GM19468 (cell line): ENCODE measurements around the gene TEX261.
"Not testable (repeated sequence)": the region's sequence is repeated elsewhere in the genome, so short reads cannot be mapped to it uniquely, and the experiment has no call there.

Experiments used
- ATAC-seq: cut with Tn5 transposase; IDR thresholded peaks from one replicate; pipeline ENCODE4 v1.9.1; 2021; ENCODE audit warnings: mild to moderate bottlenecking, moderate library complexity, moderate number of reproducible peaks; ENCODE audit not compliant: unreplicated experiment; ENCODE audit errors: extremely low read depth

Gene TEX261

DNA sequence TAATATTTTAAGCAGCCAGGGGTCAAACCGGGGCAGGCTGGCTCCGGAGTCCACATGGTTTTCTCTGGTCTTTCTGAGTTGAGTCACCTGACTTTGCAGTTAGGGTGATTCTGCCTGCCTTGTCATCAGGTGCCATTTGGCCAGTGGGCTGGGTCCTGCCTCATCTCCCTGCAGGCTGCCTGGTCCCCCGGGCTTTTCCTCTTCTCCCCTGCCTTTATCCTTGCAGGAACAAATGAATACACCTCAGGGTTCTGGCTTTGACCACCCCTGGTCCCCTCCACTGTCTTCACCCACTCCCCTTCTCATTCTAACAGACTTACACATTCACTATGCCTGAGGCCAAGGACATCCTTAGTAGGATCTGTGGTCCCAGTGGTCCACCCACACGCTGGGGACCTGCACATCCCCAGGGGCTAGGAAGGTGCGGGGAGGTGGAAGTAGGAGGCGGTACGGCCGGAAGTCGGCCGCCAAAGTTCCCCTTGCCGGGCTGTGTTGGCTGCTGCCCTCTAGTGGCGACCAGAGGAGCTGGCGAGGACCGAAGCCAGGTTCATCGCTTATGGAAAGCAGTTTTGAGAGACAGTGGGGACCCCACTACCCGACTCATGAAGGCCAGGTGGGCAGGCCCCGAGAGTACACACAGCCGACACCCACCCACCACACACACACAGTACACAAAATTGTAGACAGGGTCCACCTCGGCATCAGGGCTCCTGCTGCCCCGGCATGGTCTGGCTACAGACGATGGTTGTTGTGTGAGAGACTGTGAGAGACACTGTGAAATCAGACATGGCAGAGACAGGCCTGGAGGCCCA lies 6.3 kb upstream of the TEX261 start:
- peak; percentile 32 for ATAC-seq

DNA sequence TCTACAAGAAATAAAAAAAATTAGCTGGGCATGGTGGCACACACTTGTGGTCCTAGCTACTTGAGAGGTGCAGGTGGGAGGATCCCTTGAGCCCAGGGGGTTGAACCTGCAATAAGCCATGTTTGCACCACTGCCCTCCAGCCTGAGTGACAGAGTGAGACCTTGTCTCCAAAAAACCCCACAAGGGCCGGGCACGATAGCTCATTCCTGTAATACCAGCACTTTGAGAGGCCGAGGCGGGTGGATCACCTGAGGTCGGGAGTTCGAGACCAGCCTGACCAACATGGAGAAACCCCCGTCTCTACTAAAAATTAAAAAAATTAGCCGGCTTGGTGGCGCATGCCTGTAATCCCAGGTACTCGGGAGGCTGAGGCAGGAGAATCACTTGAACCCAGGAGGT lies 5.3 kb upstream of the TEX261 start:
- ATAC-seq = not testable (repeated sequence)

- no peak for ATAC-seq
These were observed 4.7 kb upstream of the TEX261 start for GRCh38 chr2:70999362-70999761.

DNA sequence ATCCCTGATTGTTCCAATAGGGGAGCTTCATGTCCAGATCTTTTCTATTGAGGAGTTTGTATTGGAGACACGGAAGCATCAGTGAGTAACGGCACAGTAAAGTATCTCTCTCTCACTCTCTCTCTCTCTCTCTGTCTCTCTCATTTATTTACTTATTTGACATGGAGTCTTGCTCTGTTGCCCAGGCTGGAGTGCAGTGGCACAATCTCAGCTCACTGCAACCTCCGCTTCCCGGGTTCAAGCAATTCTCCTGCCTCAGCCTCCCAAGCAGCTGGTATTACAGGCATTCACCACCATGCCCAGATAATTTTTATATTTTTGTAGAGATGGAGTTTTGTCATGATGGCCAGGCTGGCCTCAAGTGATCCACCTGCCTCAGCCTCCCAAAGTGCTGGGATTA lies 4.2 kb upstream of the TEX261 start:
- not testable (repeated sequence) for ATAC-seq

GRCh38 chr2:70995426-70995729 lies 705 bp upstream of the TEX261 start:
- no peak for ATAC-seq

- no peak for ATAC-seq
These were observed 519 bp downstream of the TEX261 start for GRCh38 chr2:70994009-70994698.

DNA sequence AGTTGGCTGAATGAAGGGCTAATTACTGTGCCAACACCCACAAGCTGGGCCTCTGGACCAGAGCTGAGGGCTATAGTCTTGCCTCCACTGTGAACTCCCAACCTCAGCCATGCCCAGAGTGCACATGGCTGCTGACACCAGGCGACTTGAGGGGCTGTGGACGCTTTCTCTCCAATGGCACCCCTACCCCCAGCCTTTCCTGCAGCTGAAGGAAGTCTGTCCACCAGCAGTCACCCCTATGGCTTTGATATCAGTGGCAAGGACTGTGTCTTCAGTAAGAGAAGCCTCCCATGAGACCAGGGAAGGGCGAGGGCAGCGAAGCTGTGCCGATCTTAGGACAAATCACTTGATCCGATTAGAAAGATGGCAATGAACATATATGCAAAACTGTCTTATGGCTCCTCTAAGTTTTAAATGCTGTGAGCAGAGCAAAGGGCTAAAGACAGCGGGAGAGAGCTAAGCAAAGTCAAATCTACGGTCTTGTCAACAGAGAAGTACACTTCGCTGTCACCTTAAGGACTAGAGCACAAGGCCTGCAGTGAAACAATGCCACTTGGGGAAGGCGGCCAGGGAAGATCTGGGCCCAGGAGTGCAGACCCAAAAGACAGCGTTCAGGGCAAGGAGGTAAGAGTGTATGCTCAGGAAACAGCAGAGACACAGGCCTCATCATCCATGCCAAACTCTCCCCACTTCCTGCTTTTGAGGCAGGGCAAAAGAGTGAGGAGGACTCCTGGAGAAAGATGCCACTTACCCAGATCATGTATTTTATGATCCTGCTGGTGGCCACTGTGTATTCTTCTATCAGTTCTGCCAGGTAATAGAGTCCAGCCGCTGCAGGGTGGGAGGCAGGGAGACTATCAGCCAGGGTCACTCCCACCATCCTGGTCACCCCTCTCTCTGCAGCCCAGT lies 1.5 kb downstream of the TEX261 start:
- ATAC-seq = no peak

DNA sequence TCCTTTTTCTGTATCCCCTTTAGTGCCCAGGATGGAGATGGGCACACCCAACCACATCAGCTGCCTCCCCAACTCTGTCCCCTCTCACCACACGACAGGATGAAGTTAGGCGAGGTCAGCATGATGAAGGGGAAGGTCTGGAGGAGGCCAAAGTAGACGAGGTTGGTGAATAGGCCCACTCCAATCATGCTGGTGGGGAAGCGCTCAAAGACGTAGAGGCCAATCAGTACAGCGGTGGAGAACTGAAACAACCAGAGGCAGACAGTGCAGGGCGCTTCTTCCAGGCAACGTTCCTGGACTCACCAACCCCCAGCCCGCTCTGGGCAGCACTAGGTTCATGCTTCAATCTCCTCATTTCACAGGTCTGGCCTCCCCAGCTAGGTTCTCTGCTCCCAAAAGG lies 2.9 kb downstream of the TEX261 start:
- no peak for ATAC-seq

DNA sequence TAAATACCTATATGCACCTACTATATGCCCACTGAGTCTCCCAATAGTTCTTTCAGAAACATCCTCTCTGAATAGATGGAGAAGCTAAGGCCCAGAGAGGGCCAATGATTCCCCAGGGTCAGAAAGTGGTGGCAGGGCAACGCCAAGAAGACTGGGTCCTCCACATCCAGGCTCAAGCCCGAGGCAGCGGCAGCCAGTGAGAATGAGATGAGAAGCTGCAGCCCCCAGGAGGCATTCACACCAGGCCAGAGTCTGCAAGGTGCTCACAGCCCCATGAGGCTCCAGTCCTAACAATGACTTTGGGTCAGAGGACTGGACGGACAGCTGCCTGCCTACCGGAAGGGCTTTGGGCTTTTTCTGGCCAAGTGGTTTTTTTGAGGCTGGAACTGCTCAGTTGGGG lies 3.5 kb downstream of the TEX261 start:
- ATAC-seq = no peak

DNA sequence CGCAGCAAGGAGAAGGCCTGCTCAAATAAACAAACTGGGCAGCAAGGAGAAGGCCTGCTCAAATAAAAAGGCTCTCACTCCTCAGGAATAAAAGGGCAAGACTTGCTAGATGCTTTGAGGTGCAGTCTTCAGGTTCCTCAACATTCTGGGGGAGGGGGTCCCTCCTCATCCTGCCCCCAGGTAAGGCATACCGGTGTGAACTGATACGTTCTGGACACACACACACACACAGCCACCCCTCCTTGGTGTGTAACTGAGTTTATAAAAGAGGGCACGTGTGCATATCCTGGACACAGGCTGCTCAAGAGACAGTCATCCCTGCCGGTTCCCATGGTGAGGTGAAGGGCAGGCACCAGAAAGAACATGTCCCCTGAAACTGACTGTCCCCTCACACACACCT lies 4.5 kb downstream of the TEX261 start:
- no peak for ATAC-seq

GRCh38 chr2:70988726-70989648 lies 5.7 kb downstream of the TEX261 start:
- no peak for ATAC-seq

DNA sequence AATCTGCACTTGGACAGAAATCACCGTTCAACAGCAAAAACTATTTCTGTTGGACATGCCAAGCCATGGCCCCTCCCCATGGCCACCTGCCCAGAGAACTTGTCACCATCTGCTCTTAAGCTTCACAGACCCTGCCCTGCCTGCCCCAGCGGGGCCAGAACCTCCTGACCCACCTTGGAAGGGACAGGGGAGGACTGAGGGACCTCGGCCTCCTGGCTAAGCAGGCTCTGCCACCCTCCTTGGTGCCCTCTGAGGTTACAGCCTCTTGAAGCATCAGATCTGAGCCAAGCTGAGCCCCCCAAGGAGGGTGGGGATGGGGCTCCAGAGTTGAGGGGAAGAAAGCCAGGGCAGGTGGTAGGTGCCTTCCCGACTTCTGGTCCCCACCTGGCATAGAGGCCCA lies 6.5 kb downstream of the TEX261 start:
- ATAC-seq = no peak

- ATAC-seq = no peak
These were observed 7.3 kb downstream of the TEX261 start for GRCh38 chr2:70987386-70987785.

- no peak for ATAC-seq
These were observed 8.0 kb downstream of the TEX261 start for GRCh38 chr2:70986499-70987189.

DNA sequence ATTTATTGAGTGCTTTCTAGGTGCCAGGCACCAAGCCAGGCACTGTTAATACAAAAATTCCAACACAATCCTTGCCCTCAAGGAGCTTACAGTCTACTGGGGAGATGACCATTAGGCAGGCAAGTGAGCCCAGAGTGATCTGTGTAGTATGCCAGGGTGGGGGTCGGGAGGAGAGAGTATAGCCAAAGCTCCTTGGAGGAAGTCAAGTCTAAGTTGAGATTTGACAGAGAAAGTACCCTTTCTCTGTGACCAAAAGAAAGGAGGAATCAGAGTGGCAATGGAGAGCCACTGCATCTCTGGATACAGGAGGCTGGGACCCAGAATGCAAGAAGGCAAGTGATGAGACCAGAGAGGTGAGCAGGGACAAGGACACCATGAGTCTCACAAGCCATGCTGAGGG lies 8.7 kb downstream of the TEX261 start:
- no peak for ATAC-seq

- no peak for ATAC-seq
These were observed 9.4 kb downstream of the TEX261 start for GRCh38 chr2:70985283-70985688.

DNA sequence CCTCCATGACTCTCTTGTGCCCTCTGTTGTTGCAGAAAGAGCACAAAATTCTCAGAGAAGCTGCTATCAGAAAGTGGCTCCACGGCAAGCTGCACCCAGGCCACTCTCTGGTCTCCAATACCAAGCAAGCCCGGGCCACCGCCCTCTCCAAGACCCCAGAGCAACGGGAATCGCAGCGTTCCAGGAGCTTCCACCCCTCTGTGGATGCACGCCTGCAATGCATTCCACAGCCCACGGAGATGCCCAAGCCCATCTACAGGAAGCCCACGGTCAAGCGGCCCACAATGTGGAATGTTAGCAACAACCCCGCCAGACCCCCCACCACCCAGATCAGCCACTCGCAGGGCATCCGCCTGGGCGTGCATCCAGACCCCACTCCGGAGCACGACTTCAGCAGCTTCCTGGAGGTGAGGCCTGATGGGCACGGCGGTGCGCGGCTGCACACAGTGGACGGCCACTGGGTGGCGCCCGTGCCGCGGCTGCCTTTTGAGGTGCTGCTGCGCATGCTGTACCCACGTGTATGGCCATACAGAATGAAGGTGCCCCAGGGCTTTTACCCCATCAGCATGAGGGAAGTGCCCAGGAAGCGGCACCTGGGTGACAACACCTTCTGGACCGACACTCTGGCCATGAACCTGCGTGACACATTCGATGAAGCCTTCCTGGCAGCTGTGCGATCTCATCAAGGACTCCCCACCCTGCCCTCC lies 9.9 kb downstream of the TEX261 start:
- peak; percentile 85 for ATAC-seq

DNA sequence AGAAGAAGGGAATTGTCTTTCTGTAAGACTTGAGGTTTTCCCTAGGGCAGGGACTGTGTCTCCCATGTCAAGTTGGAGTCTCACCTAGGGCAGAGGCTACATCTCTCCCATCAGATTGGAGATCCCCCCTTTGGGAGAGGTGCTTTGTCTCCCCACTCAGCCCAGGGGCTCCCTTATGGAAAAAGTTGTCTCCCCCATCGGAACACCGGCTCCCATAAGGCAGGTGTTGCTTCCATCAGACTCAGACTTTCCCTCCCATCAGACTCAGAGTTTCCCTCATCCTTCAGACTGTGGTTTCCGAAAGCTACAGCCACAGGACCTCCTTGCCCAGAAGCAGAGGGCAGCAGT lies 10.5 kb downstream of the TEX261 start:
- ATAC-seq = no peak
